Esophagus muscularis mucosa (tissue), 4 donors: ENCODE measurements around the gene ETV6.

Experiments
- EP300 ChIP-seq: sonication (generic); formaldehyde crosslinking; IDR thresholded peaks from one replicate; pipeline ENCODE4 v1.6.1; 2017; ENCODE audit warnings: antibody characterized with exemption
- POLR2A ChIP-seq: fragments of 450-650 bp; IDR thresholded peaks from one replicate; pipeline ENCODE4 v1.6.1; 2017; ENCODE audit warnings: antibody characterized with exemption, moderate library complexity, mild to moderate bottlenecking, low read depth
- TF ChIP-seq, protein P1 (sequence below), 3 experiments: fragments of 200-600 bp in 2 of 3; fragments of 450-650 bp in 1 of 3; sonication (generic) in 2 of 3; IDR thresholded peaks; one replicate each; pipeline ENCODE4 v1.5.1; 2017 to 2019; ENCODE audit warnings: antibody characterized with exemption in 3 of 3, mild to moderate bottlenecking in 2 of 3, moderate library complexity in 1 of 3

- no peak for TF ChIP-seq EP300
- no peak for TF ChIP-seq POLR2A
- TF ChIP-seq, protein P1, sequence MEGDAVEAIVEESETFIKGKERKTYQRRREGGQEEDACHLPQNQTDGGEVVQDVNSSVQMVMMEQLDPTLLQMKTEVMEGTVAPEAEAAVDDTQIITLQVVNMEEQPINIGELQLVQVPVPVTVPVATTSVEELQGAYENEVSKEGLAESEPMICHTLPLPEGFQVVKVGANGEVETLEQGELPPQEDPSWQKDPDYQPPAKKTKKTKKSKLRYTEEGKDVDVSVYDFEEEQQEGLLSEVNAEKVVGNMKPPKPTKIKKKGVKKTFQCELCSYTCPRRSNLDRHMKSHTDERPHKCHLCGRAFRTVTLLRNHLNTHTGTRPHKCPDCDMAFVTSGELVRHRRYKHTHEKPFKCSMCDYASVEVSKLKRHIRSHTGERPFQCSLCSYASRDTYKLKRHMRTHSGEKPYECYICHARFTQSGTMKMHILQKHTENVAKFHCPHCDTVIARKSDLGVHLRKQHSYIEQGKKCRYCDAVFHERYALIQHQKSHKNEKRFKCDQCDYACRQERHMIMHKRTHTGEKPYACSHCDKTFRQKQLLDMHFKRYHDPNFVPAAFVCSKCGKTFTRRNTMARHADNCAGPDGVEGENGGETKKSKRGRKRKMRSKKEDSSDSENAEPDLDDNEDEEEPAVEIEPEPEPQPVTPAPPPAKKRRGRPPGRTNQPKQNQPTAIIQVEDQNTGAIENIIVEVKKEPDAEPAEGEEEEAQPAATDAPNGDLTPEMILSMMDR (IDR thresholded peaks at IDR 0.05), result no peak
These were observed 47.8 kb upstream of the ETV6 start for GRCh38 chr12:11601647-11602046.
